SKM-1 (cell line): ENCODE data around the gene WWTR1.

Source experiments
- DNase-seq: peaks from one replicate; lab custom pipeline; 2025; ENCODE audit not compliant: unreplicated experiment; lab: John Stamatoyannopoulos, UW

The WWTR1 gene

DNA sequence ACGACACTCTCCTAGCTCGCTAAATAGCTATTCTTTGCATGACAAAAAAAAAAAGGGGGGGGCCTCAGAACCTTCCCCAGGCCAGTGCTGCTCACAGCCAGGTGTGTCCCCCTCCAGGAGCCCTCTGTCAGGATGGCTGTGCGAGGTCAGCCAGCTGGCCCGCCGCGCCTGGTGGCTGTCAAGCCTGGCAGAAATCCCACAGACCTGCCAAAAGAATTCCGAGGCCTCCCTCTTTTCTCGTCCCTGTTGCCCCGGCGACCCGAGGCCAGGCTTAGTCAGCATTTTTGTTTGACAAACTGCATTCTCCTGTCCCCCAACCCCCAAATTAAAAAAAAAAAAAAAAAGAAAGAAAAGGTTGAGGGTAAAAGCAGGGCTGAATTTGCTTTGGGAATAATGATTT is 121.4 kb downstream of the WWTR1 start:
- DNase-seq: no peak

DNA sequence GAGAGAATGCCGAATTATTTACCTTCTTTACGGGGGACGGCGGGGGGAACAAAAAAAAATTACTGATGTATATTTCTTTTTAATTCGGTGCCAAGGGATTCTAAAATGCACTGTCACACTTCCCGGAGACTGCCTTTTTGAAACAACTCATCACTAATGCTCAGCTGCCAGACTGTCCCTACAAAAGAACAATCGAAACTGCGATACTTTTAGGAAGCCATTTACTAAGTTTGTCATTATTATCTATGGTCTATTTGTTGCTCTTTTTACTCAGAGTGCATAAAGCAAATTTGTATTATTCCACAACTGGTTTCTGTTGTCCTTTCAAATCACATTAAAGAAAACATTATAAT is 122.5 kb downstream of the WWTR1 start:
- DNase-seq: no peak

DNA sequence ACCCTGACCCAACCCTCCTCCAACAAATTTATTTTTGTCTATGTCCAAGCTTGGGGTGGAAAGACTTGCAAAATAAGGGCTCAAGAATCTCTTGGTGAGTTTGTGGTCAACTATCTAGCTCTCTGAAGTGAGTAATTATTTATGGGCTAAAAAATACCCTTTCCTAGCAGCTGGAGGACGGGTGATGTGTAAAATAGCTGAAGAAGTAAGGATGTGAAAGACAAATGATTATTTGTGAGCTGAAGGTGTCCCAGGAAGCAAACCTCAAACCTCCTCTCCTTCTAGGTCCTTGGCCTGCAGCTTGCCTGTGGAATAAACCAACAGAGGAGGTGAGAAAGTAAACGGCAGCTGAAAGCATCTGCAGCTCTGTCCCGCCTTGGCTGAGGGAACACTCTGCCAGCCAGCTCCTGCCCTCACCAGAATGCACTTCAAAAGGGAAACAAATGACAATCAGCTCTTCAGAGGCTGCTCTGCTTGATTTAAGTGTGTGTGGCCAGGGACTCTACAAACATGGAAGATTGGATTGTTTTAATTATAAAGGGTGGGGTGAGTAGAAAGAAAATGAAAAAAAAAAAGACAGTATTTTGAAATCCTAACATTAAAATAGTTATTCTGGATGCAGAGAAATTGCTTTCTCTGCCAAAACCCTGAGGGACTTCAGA is 123.0 kb downstream of the WWTR1 start:
- no peak for DNase-seq

DNA sequence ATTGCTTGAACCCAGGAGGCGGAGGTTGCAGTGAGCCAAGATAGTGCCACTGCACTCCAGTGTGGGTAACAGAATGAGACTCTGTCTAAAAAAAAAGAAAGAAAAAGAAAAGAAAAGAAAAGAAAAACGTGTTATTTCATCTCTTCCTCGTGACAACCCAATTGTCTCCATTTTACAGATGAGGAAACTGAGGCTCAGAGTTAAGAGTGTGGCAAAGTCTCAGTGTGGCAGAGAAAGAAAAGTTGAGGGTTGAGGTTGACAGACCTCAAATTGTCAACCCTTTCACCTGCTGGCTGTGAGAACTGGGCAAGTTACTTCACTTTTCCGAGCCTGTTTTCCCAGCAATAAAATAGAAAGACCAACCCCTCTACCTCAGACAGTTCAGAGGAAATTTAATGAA is 123.7 kb downstream of the WWTR1 start:
- DNase-seq: no peak

DNA sequence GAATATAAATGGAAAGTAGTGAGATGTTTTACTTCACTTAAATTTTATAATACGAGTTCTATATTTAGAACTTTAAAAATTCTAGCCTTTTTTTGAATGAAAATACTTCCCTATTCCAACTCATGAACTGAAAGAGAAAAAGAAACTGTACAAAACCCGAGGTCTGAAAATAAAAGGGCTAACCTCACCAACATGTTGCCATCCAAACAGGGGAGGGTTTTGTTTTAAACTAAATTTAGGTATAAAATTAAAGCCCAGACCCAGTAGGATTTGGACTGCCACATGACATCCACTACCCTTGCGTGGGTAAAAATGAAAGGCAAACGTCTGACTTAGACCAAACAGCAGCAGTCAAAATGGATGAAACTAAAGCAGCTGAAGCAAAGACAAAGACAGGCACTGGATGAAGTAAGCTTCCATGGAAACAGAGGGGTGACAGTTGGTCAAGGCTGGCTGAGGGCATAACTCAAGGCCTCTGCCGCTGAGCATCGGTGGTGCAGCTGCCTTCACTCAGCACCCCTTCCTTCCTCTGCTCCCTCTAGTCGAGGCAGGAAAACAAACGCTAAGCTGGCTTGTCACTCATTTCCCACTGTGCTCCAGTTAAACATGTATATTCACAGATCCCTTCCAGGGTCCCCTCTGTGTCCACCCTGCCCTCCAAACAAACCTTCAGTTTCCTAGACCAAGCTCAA is 125.2 kb downstream of the WWTR1 start:
- no peak for DNase-seq

DNA sequence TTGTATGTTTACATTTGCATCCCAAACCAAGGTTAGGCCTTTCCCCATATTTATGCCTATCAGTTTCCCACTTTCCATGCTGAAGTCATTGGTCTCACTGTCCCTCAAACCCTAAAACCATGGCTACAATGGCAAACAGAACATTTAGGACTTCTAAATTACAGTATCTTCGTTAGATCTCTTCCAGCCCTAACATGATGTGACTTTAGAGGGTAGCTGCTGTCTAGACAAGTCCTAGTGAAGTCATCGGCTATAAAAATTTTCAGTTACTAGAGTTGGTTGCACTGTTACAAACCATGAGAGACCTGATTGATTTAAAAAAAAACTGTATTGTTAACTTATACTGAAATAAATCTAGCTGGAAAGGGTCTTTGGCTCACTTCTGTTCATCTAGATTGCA is 128.7 kb downstream of the WWTR1 start:
- DNase-seq: no peak

DNA sequence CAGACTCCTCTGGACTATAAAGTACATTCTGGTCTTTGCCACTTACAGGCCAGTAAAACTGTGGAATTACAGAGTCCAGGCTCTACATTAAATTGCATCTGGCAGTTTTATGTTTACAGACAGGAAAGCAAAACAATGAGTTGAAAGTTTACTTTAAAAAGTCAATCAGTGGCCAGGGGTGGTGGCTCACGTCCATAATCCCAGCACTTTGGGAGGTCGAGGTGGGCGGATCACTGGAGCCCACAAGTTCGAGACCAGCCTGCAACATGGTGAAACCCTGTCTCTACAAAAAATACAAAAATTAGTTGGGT is 129.5 kb downstream of the WWTR1 start:
- DNase-seq: no peak

DNA sequence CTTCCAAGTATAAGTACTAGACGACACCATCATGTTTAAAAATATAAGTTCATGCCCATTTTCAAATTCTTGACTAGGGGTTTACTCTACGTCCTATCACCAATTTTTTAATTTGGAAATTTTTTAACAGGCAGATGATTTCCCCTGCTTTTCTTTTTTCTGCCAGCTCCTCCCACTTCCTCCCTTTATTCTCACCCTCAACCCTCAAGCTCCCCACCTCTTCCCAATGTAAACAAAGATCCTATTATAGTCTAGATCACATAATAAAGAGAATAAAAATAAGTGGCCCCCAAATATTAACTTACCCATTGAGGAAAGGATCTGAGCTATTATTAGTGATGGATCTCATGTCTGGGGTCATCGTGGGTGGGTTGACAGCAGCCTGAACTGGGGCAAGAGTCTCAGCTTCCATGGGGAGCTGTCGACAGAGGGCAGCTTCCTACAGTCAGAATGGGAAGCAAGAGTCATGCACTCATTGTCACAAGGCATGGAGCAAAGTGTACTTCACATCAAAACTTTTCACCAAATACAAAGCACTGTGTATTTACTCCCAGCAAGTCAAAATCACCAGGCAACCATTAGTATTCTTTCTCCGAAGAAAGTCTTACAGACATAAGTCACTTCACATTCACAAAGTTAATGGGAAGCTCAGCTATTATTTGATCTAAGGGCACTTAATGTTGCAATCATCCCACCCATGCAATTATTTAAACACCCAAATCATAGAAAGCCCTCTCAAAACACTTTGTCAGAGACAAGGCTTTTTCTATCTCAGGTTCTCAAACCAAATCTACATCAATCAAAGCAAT is 130.1 kb downstream of the WWTR1 start:
- DNase-seq: no peak

DNA sequence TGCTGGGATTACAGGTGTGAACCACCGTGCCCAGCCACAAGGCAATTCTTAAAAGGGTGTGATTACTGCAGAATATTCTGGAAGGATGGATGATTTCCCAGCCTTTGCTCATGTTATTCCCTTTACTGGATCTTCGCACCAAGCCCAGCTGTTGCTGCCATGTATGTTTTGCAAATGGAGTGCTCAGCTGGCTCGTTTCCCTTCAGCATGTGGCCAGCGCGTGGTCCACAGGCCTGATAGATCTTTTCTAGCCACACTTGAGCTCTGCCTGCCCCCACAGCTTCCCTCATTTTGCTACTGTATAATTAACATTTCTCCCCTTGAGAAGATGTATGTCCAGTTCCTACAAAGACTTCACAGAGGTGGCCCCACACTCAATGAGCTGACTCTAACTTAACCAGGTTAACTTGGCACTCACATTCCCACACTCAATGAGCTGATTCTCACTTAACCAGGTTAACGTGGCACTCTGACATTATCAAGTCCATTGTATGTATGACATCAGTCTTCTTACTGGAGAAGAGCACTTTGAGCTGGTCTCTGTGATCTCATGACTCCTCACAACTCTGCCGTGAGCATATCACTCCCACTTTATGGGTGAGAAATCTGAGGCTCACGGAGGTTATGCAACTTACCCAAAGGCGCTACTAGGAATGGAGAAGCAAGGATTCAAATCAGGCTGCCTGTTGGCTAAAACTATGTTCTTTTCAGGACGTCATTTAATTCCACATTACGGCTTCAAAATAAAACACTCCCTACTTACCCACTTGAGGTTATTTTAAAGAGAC is 134.1 kb downstream of the WWTR1 start:
- no peak for DNase-seq

DNA sequence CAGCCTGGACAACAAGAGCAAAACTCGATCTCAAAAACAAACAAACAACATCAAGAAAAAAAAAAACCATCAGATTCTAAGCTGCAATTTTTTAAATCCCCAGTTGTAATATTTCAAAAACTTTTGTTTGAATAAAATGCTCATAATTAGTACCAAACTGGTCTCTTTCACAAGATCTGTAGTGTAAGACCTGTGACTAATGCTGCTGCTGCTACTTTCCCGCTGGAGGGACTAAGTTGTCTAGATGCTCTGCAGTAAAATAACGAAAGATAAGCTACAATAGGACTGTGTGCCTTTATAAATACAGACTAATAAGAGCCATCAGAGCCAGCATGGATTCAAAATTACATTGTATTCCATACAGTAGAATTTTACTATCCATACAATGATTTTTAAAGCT is 137.9 kb downstream of the WWTR1 start:
- DNase-seq: no peak

DNA sequence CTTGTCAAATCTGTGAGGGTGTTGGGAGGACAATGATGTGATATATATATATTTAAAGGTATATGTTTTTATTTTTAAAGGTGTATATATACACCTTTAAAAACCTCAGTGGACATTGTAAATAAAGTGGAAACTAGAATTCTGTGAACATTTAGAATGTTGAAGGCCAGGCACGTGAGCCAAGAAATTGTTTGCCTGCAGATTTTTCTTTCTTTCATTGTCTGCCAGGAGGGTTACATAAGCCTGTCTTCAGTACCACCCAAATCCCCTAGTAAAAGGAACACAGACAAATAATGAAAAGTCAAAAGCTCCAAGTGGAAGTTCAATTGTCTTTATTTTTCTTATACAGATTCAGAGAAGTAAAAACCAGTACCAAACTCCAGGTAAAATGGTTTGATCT is 140.9 kb downstream of the WWTR1 start:
- no peak for DNase-seq

DNA sequence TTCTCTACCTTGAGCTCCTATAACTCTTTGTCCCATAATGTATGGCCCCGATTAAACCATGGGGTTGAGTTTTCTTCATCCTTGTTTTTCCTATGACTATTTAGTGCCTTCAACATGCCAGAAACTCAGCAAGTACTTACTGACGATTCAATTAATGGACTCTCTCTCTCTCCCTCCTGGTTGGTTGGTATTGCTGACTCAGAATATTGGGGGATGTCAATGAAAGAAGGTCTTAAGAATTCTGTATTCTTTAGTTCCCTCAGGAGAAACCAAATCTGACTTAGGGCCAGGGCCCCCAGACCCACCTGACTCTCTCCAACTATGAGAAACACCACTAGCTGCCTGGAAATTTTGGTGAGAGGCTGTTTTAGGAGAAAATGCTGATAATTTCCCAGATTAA is 142.6 kb downstream of the WWTR1 start:
- no peak for DNase-seq

DNA sequence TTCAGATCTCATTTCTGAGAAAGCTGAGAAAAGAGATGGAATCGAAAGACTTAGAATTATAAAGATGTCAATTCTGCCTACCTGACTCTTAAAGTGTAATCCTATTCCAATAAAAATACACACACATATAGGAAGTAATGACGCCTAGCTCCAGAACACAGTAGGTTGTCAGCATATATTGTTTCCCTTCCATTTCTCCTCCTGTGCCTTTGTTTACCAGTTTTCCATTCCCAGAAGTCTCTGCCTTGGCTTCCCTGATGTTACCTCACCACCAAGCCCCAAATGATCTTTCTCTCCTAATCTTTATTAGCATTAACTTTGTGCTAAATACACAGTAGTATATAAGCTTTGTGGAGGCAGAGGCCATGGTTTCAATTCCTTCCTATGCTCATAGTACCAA is 143.4 kb downstream of the WWTR1 start:
- DNase-seq: no peak

DNA sequence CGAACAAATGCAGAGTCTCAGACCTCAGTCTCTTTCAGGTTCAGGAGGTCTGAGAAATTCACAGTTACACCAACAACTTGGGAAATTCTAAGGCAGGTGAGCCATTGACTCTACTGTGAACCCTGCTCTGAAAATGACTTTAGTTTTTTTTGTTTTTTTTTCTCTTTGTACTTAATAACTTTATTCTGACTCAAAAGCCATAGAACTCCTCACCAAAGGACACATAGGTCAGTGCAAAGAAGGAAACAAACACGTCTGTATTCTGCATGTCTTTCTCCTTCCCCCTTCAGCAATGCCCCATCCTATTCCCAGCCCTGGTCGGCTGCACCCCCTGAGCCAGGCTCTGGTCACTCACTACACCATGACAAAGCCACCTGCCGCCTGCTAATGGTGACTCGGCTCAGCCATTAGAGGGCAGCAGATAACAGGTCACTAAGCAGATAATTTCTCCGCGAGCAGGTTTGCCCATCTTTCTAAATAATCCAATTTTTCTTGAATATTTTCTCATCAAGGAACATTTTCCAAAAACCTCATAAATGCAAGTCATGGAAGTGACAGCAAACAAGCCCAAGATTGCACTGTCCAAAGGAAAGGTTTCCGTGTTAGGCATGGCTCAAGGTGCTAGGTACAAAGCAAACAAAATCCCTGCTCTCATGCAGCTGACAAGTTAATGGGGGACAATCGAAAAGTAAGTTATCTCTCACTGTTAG is 145.6 kb downstream of the WWTR1 start:
- no peak for DNase-seq

DNA sequence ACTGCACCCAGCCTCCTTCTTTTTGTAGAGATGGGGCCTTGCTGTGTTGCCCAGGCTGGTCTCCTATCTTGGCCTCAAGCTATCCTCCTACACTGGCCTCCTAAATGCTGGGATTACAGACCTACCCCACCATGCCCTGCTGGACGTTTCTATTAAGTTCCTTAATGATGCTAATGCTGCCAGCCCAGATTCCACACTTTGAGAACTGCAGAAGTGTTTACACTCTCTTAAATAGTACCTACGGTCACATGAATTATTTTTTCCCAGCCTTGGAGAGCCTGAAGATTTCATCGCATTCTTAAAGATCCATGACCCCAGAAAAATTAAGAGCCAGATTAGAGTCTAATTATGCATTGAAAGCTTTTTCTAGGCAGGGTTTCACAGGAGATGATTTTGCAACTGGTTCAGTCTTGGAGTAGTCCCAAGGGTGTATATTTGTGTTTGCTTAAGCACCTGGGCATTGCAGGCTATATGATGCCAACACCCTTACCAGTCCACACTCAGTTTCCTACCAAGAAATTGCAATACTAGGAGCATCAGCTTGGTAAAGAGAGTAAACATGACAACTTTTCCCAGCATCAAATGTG is 146.7 kb downstream of the WWTR1 start:
- DNase-seq: no peak

DNA sequence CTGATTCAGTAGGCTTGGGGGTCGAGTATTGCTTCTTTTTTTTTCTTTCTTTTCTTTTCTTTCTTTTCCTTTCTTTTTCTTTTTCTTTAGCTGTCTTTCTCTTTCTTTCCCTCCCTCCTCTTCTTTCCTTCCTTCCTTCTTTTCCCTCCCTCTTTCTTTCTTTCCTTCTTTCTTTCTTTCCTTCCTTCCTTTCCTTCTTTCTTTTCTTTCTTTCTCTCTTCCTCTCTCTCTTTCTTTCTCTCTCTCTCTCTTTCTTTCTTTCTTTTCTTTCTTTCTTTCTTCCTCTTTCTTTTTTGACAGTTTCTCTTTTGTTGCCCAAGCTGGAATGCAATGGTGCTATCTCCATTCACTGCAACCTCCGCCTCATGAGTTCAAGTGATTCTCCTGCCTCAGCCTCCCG is 147.3 kb downstream of the WWTR1 start:
- no peak for DNase-seq

DNA sequence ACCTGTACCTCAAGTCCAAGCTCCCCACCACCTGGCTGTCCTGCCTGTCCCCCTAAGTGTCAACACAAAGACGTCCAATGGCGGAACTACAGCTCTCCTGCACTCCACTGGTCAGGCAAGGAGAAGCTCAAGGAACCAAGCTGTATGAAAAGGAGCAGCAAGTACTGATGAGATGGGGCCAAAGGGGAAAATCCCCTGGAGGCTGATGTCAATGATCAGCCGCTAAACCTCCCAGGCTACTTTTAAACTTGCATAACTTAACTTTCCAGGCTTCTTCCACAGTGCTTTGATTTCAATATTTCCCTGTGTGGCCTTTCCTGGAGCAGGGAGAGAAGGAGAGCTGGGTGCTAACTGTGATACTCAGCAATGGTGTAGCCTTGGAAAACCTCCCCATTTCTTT is 148.3 kb downstream of the WWTR1 start:
- no peak for DNase-seq

DNA sequence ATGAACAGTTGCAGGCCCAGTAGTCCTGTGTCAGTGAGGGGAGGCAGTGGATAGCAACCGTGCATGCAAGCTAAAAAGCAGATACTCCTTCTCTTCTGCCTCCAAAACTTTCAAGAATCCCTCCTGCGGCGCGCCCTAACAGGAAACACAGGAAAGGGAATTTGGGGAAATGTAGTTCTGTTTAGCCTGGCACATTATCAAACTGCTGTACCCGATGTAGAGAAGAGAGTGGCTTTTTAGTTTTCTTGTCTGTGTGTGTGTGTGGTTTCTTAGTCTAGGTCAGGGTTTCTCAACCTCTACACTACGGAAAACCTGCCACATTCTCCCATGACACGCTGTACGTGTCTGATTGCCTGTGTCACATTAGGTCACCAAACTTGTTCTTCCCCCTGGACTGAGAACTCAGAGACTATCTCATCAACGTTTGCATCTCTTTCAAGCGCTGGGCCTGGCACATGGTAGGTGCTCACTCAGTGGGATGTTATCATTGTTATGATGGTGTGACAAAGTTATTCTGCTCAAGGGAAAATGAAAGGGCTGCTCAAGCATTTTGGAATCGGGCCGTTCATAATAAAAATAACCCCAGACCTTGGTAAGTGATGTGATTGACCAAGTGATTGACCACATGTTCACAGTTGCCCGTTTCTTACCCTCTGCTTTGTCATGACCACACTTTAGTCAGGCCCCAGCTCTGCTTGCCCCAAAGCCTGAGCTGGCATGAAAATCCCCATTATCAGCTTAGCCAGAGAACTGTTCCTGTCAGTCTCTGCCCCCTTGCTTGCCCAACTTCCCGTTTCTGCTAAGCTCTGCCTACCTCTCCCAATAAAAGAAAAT is 150.1 kb downstream of the WWTR1 start:
- peak; percentile 32 for DNase-seq

DNA sequence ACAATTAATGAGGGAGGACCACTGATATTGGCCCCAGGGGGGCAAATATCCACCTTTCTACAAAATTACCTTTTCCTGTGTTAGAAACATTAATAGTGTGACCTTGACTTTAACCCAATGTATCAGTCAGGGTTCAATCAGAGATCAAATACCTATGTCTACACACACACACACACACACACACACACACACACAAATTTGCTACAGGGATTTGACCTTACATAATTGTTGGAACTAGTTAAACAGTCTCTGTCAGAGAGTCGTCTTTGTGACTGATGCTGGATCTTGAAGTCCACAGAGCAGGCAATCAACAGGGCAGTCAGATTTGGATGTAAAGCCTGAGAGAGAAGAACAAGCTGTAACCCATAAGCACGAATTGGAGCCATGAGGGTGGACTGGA is 150.9 kb downstream of the WWTR1 start:
- no peak for DNase-seq

DNA sequence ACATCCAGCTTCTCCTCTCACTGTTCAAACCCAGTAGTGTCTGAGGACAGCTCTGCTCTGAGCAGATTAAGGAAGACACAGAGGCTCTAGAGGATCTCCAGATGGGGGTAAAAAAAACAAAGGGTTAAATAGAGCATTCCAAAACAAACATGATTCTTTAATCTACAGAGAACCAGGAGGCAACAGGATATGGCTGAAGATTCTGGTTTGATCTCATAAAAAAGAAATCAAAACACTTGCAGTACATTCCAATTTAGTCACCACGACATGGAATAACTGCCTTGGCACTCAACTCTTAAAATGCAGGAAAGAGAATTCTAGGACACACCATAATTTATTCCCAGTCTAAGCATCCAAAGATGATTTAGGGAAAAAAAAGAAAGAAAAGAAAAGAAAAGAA is 151.3 kb downstream of the WWTR1 start:
- no peak for DNase-seq
